Measurements from ENCODE around the gene TTLL11. TPM values are rescaled to one million over a fixed set of nuclear protein-coding genes. Genes with fewer than 3 reads are reported as not detected.

The TTLL11 gene
- total RNA-seq = 19.0 TPM

DNA sequence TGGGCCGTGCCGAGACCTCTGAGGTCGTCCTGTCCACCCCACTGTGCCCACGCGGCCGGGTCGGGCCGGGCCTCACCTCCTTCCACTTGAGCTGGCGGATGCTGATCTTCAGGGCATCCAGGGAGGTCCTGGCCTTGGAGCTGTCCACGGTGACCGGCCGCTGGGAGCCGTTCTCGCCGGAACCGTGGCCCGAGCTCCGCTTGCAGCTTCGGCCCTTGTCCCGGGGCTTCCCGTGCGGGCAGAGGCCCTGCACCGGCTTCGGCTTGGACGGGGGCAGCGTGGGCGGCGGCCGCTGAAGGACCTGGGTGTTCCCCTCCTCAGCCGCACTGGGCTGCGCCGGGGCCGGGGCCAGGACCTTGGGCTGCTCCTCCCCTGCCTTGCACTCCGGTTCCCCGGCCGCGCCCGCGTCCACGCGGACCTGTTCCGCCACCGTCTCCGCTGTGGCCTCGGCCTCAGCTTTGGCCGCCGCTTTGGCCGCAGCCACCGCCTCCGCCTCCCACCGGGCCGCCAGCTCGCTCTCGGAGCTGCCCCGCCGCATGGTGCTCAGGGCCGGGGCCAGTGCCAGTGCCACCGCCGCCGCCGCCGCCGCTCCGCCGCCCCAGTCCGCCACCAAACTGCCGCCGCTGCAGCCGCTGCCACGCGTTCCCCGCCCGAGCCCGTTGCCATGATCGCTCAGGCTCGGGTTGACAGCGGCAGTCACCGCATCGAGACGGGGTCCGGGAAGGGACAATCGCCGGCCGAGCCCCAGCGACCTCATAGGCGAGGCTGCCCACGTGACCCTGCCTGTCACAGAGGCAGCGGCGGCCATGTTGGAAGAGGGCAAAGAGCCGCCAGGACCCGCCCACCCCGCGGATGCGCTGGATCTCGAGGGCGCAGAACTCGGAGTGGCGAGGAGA is at the start of gene TTLL11:
TTLL11 (minus strand) TSS at position 698 of the 896 bp plus-strand sequence; CDS start at position 538, 160 bp downstream.

Other genes starting within 250 kb of the TTLL11 start
- 28.6 TPM for gene NDUFA8, start 66.5 kb upstream of the TTLL11 start, total RNA-seq
- 1.4 TPM for gene MORN5, start 66.6 kb upstream of the TTLL11 start, total RNA-seq
- gene LHX6, start 135.6 kb upstream of the TTLL11 start, total RNA-seq = 1.9 TPM
- gene RBM18, start 171.5 kb upstream of the TTLL11 start, total RNA-seq = 20.3 TPM
- 35.9 TPM for gene MRRF, start 171.6 kb upstream of the TTLL11 start, total RNA-seq